Choroid plexus epithelial cell (primary cell): ENCODE measurements around the gene CST9L.

Experiments used
- DNase-seq: peaks from one replicate; pipeline ENCODE4 v3.0.0-alpha.2; 2010; ENCODE audit warnings: low read depth
- H3K4me3 ChIP-seq: 2 replicates; pipeline ENCODE4 v1.5.1; 2011; ENCODE audit warnings: low read depth, mild to moderate bottlenecking, control low read depth, low read length, moderate library complexity
- TF ChIP-seq, protein P1 (sequence below): conservative IDR thresholded peaks from 2 replicates; pipeline ENCODE4 v1.5.1; 2011; ENCODE audit warnings: low read depth, mild to moderate bottlenecking, control low read depth, inconsistent platforms, low read length, moderate library complexity

The CST9L gene

GRCh38 chr20:23587631-23588030 lies 19.3 kb upstream of the CST9L start:
- no peak for DNase-seq
- H3K4me3 ChIP-seq, result no peak overlapping the region
- TF ChIP-seq, protein P1, sequence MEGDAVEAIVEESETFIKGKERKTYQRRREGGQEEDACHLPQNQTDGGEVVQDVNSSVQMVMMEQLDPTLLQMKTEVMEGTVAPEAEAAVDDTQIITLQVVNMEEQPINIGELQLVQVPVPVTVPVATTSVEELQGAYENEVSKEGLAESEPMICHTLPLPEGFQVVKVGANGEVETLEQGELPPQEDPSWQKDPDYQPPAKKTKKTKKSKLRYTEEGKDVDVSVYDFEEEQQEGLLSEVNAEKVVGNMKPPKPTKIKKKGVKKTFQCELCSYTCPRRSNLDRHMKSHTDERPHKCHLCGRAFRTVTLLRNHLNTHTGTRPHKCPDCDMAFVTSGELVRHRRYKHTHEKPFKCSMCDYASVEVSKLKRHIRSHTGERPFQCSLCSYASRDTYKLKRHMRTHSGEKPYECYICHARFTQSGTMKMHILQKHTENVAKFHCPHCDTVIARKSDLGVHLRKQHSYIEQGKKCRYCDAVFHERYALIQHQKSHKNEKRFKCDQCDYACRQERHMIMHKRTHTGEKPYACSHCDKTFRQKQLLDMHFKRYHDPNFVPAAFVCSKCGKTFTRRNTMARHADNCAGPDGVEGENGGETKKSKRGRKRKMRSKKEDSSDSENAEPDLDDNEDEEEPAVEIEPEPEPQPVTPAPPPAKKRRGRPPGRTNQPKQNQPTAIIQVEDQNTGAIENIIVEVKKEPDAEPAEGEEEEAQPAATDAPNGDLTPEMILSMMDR, result no peak

DNA sequence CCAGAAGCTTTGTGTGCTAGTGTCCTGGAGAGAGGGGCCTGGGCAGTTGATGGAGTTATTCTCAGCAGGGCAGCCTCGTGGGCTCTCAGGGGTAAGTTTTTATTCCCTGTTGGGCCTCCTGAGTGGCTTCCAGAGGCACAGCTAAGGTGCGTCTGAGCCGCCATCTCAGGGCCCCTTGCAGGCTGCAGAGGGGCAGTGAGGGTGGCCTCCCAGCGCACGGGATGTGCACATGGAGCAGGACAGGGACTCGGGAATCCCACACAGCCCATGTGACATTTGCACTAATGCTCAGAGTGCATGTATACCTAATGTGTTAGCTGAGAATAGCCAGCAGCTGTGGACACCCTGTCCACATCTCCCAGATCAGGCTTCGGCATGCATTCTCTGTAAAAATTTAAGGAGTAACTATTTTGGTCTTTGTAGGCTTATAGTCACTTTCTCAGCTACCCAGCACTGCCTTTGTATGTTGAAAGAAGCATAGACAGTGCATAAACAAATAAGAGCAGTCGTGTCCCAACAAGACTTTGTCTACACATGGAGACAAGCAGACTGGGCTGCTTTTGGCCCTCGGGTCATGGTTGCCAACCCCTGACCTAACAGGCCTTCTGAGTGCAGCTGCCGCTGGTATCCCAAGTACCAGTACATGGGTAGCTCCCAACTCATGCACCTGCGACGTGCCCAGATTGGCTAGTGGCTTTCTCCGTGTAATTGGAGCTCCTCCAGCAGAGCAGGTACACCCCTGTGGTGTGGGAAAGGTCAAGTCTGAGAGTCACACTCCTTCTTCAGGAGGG lies 18.6 kb upstream of the CST9L start:
- no peak overlapping the region for H3K4me3 ChIP-seq
- TF ChIP-seq, protein P1, result no peak
- no peak for DNase-seq

DNA sequence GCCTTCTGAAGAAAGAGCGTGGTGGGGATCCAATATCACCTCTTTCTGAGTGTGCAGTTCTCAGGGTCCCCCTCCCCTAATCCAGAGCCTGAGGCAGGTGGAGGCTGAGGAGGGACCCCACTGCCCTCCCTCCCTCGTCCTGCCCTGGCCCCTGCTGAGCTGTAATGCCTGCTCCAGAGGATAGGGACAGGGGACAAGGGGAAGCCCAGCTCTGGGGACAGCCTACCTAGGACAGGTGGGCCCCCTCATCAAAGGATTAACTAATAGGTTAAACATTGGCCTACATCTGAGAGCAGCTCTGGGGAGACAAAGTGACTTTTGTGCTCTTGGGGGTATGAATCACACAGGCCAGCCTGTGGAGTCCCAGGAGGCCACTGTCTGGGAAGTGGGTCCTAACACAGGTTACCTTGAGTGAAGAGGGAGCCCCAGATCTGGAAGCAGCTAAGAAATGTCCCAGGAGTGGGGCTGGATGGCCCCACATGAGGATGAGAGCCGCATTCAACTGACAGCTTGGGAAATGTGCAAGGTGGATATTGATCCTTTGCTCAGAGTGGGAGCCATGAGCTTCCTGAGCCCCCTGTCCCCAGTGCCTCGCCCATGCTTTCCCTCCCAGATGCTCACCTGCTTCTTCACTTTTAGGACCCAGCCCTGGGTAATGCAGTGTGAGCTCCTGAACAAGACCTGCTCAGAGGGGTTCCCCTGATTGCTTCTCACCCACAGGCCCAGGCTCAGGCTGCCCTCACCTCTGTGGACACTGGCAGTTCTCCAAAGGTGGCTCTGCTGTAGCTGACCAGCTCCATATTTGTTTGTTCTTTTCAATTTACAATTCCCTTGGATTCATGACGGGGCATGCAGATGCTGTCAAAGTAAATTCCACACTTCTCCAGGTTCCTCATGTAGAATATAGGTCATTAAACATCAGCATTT lies 17.8 kb upstream of the CST9L start:
- TF ChIP-seq, protein P1, result no peak
- no peak overlapping the region for H3K4me3 ChIP-seq
- DNase-seq, result no peak

- TF ChIP-seq, protein P1, result no peak
- DNase-seq, result no peak
- H3K4me3 ChIP-seq, result no peak overlapping the region
These were observed 17.1 kb upstream of the CST9L start for GRCh38 chr20:23585449-23585807.

DNA sequence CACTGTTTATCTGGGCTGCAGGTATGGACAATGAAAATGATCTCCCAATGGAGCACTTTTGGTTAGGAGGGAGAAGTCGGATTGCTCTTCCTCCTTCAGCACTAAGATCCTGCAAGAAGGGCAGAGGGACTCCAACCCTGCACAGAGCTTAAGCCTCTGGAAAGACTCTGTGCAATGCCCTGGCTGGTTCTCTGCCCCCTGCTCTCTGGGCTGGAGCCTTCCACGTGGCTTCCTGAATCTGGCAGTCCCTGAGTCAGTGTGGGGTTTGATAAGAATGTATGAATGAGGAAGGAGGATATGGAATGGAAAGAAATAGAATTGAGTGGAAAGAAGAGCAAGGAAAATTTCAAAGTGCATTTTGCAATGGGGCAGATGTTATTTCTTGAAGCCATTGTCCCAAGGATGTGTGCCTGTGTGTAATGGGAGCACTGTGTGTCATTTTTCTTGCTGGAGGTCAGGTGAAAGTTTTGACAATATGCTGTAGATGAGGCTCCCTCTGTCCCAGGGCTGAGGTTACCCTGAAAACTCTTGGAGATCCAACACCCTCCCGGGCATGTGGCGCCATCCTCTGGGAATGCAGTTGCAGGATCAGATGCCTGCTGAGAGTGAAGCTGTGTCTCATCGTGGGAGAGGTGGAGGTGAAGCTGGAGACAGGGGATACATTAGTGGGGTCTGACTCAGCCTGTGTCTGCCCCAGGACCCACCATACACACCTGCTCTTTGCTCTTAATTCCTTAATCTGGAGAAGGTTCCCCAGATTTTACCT lies 16.3 kb upstream of the CST9L start:
- no peak overlapping the region for H3K4me3 ChIP-seq
- DNase-seq, result no peak
- TF ChIP-seq, protein P1, result no peak

GRCh38 chr20:23583526-23583925 lies 15.2 kb upstream of the CST9L start:
- H3K4me3 ChIP-seq, result no peak overlapping the region
- DNase-seq, result no peak
- TF ChIP-seq, protein P1, result no peak
